ENCODE data around the gene CTSD.

GRCh38 chr11:1707751-1708150 is 56.0 kb downstream of the CTSD start:
- TF ChIP-seq REST (IDR thresholded peaks at IDR 0.05; ENCODE audit: low read depth) (no peak), CTCF (IDR thresholded peaks at IDR 0.05 in 2 of 3, conservative IDR thresholded peaks at IDR 0.05 in 1 of 3; ENCODE audit: borderline replicate concordance in 1 of 3, insufficient read depth in 1 of 3, low read depth in 2 of 3, low read length in 2 of 3) (no peak), POLR2A (IDR thresholded peaks at IDR 0.05; ENCODE audit: borderline replicate concordance, extremely low read depth, insufficient read depth, insufficient read length) (no peak), EZH2 (IDR thresholded peaks at IDR 0.05) (no peak), SP1 (IDR thresholded peaks at IDR 0.05; ENCODE audit: low read depth) (no peak), RAD21 (IDR thresholded peaks at IDR 0.05; ENCODE audit: low read depth) (no peak), POLR2AphosphoS5 (IDR thresholded peaks at IDR 0.05; ENCODE audit: low read depth, low read length) (no peak), ZBTB33 (IDR thresholded peaks at IDR 0.05; ENCODE audit: extremely low read depth, insufficient replicate concordance, low read length) (no peak), FOSL1 (IDR thresholded peaks at IDR 0.05; ENCODE audit: low read depth) (no peak)

All from HCT116 (cell line).